ENCODE results near the gene DSCAM. TPM values are rescaled to one million over a fixed set of nuclear protein-coding genes. Genes with fewer than 3 reads are reported as not detected.

Gene DSCAM
- total and polyA plus RNA-seq, 2 experiments from 2014 or later: 0.07 TPM; not detected in 1

- no peak for TF ChIP-seq ZNF462 (CRISPR knock-in tag; IDR thresholded peaks at IDR 0.05)
- TF ChIP-seq POLR2AphosphoS5 (IDR thresholded peaks at IDR 0.05; ENCODE audit: low read depth): no peak
- TF ChIP-seq STAT1 (IDR thresholded peaks at IDR 0.05; ENCODE audit: unreplicated experiment): no peak
- TF ChIP-seq JUNB (IDR thresholded peaks at IDR 0.05; ENCODE audit: unreplicated experiment): no peak
These were observed 873.8 kb downstream of the DSCAM start (continued) for GRCh38 chr21:39972976-39973770.

- peaks cover 6% of the 10 kb centered on the region; the same call in 1 of the 2 replicates for H3K9me2 ChIP-seq (ENCODE audit: insufficient read depth)
- H3K27me3 ChIP-seq (ENCODE audit: insufficient read depth): no peaks in the 10 kb centered on the region
- peaks cover 5% of the 10 kb centered on the region for H3K27me3 Mint-ChIP-seq (ENCODE audit: insufficient read depth, low read depth, poor library complexity)
- peaks cover 13% of the 10 kb centered on the region for H3K9me3 Mint-ChIP-seq
- H3K79me2 ChIP-seq (replicated peaks; ENCODE audit: insufficient read depth): no peaks in the 10 kb centered on the region
- no peak overlapping the region for H3K4me2 ChIP-seq
- no peak overlapping the region for H3K27ac Mint-ChIP-seq
- no peaks in the 10 kb centered on the region for H3K36me3 ChIP-seq (ENCODE audit: insufficient read depth)
- no peaks in the 10 kb centered on the region for H3K36me3 Mint-ChIP-seq (ENCODE audit: low read depth)
- no peak overlapping the region for H3K4me3 Mint-ChIP-seq
- H4K20me1 ChIP-seq (replicated peaks; ENCODE audit: insufficient read depth): no peaks in the 10 kb centered on the region
- no peak for ATAC-seq
- H3K4me1 Mint-ChIP-seq: no peaks in the 10 kb centered on the region
- no peak overlapping the region for H2AFZ ChIP-seq
- no peaks in the 10 kb centered on the region for H3F3A ChIP-seq (replicated peaks; ENCODE audit: low read depth)
- no peak overlapping the region for H3K4me3 ChIP-seq
- H3K4me1 ChIP-seq (ENCODE audit: insufficient read depth): no peaks in the 10 kb centered on the region
- no peak for DNase-seq (ENCODE audit: low spot score)
- no peak overlapping the region for H3K27ac ChIP-seq (ENCODE audit: low read depth)
- TF ChIP-seq ZNF331 (CRISPR knock-in tag; IDR thresholded peaks at IDR 0.05; ENCODE audit: low read depth): no peak
- TF ChIP-seq EZH2phosphoT487 (IDR thresholded peaks at IDR 0.05; ENCODE audit: unreplicated experiment): no peak
- TF ChIP-seq JUNB (IDR thresholded peaks at IDR 0.05; ENCODE audit: unreplicated experiment): no peak
- TF ChIP-seq ZNF114 (CRISPR knock-in tag; IDR thresholded peaks at IDR 0.05): no peak
- TF ChIP-seq ZNF462 (CRISPR knock-in tag; IDR thresholded peaks at IDR 0.05): no peak
- TF ChIP-seq EZH2 (IDR thresholded peaks at IDR 0.05; ENCODE audit: low read depth, unreplicated experiment): no peak
- TF ChIP-seq CREB1 (CRISPR knock-in tag; IDR thresholded peaks at IDR 0.05; ENCODE audit: low read depth): no peak
- no peak for TF ChIP-seq STAT1 (IDR thresholded peaks at IDR 0.05; ENCODE audit: unreplicated experiment)
These were observed 874.5 kb downstream of the DSCAM start for GRCh38 chr21:39972471-39972870.

Measured in GM23338 (cell line).